ENCODE results near the gene ANKRD17.

DNA sequence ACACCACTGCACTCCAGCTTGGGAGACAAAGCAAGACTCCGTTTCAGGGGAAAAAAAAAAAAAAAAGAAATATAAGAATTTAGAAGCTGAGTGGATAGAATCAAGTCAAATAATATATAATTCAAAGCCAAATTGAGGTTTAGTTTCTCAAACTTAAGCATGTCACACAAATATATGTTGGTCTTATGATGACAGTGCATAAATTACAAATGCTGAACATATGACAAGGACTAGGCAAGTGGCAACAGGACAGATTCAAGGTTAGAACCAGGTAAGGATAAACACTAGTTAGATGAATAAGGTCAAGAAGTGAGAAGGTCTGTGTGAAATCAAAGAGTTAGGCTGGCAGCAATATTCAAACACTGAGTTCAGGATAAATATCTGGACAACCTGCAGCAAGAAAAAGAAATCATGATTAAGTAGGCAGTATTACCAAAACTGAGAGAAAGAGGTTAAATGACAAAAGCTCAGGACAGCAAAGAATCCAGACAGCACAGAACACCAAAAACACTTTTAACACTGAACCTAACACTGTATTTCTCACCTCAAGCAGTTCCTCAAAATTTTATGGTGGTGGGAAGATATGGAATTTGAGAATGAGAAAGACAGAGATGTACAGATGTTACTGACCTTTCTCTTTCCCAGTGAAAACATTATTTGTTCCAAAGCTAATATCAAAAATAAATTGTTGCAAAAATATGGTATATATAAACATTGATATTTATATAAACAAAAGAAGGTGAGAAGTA, 45.4 kb downstream of the ANKRD17 start:
- no peak for TF ChIP-seq GATA2 (IDR thresholded peaks at IDR 0.05; ENCODE audit: low read depth, low read length)
- TF ChIP-seq GATA3 (IDR thresholded peaks at IDR 0.05; ENCODE audit: low read depth, low read length) = no peak

Measured in SH-SY5Y (cell line).